SK-N-SH (cell line): ENCODE measurements around the gene HMBS. TPM values are rescaled to one million over a fixed set of nuclear protein-coding genes. Genes with fewer than 3 reads are reported as not detected.

Source experiments
- CTCF ChIA-PET: fragments of 300-600, 350-600 bp; formaldehyde crosslinking; extraction: SDS; loops from one replicate; lab custom pipeline; 2021; lab: Yijun Ruan, JAX
- POLR2A ChIA-PET: fragments of 350-600 bp; sonication (Branson Sonifier 250); formaldehyde crosslinking; extraction: SDS; loops from one replicate; lab custom pipeline; 2020; ENCODE audit warnings: antibody characterized with exemption, inconsistent platforms; lab: Yijun Ruan, JAX
- DNase-seq: peaks from one replicate; pipeline ENCODE4 v3.0.0; 2012
- H2AFZ ChIP-seq: fragments of 200-600 bp; sonication (generic); 2 replicates; pipeline ENCODE4 v1.8.1; 2016; ENCODE audit warnings: antibody characterized with exemption, mild to moderate bottlenecking, low read depth
- H3F3A ChIP-seq: fragments of 200-600 bp; sonication (generic); replicated peaks from 2 replicates; pipeline ENCODE3; 2016; ENCODE audit warnings: antibody characterized with exemption, mild to moderate bottlenecking; ENCODE audit not compliant: insufficient read depth
- H3K27ac ChIP-seq, 2 experiments: fragments of 200-500 bp in 1 of 2; fragments of 200-600 bp in 1 of 2; sonication (Bioruptor generic) in 1 of 2; sonication (generic), shearing (Covaris generic) in 1 of 2; 2 replicates each; pipeline versions ENCODE4 v1.5.1 to v1.6.1; 2014 to 2016; ENCODE audit warnings: low read depth in 2 of 2, inconsistent platforms in 1 of 2, low read length in 1 of 2, mild to moderate bottlenecking in 1 of 2, mixed read lengths in 1 of 2
- H3K27me3 ChIP-seq: fragments of 200-600 bp; sonication (generic), shearing (Covaris generic); 2 replicates; pipeline ENCODE4 v1.6.1; 2016; ENCODE audit warnings: mixed run types; ENCODE audit not compliant: insufficient read depth
- H3K36me3 ChIP-seq, 2 experiments: fragments of 200-500 bp in 1 of 2; fragments of 200-600 bp in 1 of 2; sonication (Bioruptor generic) in 1 of 2; sonication (generic) in 1 of 2; replicated peaks in 1 of 2; 2 replicates each; pipeline versions ENCODE3 to v1.5.1; 2014 to 2016; ENCODE audit warnings: low read length in 1 of 2, mild to moderate bottlenecking in 1 of 2; ENCODE audit not compliant: insufficient read depth in 2 of 2, control insufficient read depth in 1 of 2
- H3K4me1 ChIP-seq, 2 experiments: fragments of 200-500 bp in 1 of 2; fragments of 200-600 bp in 1 of 2; sonication (Bioruptor generic) in 1 of 2; sonication (generic), shearing (Covaris generic) in 1 of 2; 2 replicates each; pipeline versions ENCODE4 v1.5.1 to v1.6.1; 2014 to 2016; ENCODE audit warnings: low read depth in 1 of 2, low read length in 1 of 2, mixed run types in 1 of 2; ENCODE audit not compliant: insufficient read depth in 2 of 2, control insufficient read depth in 1 of 2
- H3K4me2 ChIP-seq: fragments of 200-600 bp; sonication (generic), shearing (Covaris generic); 2 replicates; pipeline ENCODE4 v1.6.1; 2017; ENCODE audit warnings: mixed run types
- H3K4me3 ChIP-seq, 2 experiments: fragments of 200-500 bp in 1 of 2; fragments of 200-600 bp in 1 of 2; sonication (Bioruptor generic) in 1 of 2; sonication (generic), shearing (Covaris generic) in 1 of 2; 2 replicates each; pipeline versions ENCODE4 v1.5.1 to v1.8.1; 2014 to 2016; ENCODE audit warnings: low read depth in 2 of 2, inconsistent platforms in 1 of 2, low read length in 1 of 2, mild to moderate bottlenecking in 1 of 2, mixed read lengths in 1 of 2, moderate library complexity in 1 of 2
- H3K79me2 ChIP-seq: fragments of 200-600 bp; sonication (generic); 2 replicates; pipeline ENCODE4 v1.8.1; 2017; ENCODE audit warnings: mild to moderate bottlenecking; ENCODE audit not compliant: insufficient read depth
- H3K9ac ChIP-seq: fragments of 200-600 bp; sonication (generic); 2 replicates; pipeline ENCODE4 v1.6.1; 2017; ENCODE audit warnings: mixed run types
- H3K9me2 ChIP-seq: fragments of 200-600 bp; sonication (generic); 2 replicates; pipeline ENCODE4 v1.6.1; 2017; ENCODE audit warnings: mixed run types
- H3K9me3 ChIP-seq: fragments of 200-600 bp; sonication (generic); 2 replicates; pipeline ENCODE4 v1.6.1; 2017; ENCODE audit warnings: mixed run types, mild to moderate bottlenecking, moderate library complexity
- H4K20me1 ChIP-seq: fragments of 200-600 bp; sonication (generic); 2 replicates; pipeline ENCODE4 v1.6.1; 2017; ENCODE audit warnings: mild to moderate bottlenecking, mixed run types; ENCODE audit not compliant: insufficient read depth
- CHD2 ChIP-seq: fragments of 150-350 bp; IDR thresholded peaks from 2 replicates; pipeline ENCODE4 v1.6.1; 2018; ENCODE audit warnings: low read length; ENCODE audit not compliant: partially characterized antibody
- ELF1 ChIP-seq: IDR thresholded peaks from 2 replicates; pipeline ENCODE4 v1.4.0; 2012
- EP300 ChIP-seq, 2 experiments: IDR thresholded peaks; 2 replicates each; pipeline versions ENCODE4 v1.4.0 to v1.6.1; 2012; ENCODE audit warnings: borderline replicate concordance in 1 of 2, low read depth in 1 of 2, low read length in 1 of 2
- FOXJ3 ChIP-seq: sonication (generic); formaldehyde crosslinking; IDR thresholded peaks from 2 replicates; pipeline ENCODE4 v1.5.1; 2020; ENCODE audit warnings: mild to moderate bottlenecking, missing genetic modification reagents
- FOXM1 ChIP-seq: IDR thresholded peaks from 2 replicates; pipeline ENCODE4 v1.4.0; 2012; ENCODE audit warnings: low read depth, mild to moderate bottlenecking
- GABPA ChIP-seq: IDR thresholded peaks from 2 replicates; pipeline ENCODE4 v1.4.0; 2012; ENCODE audit warnings: low read depth, mild to moderate bottlenecking
- JUND ChIP-seq: IDR thresholded peaks from 2 replicates; pipeline ENCODE4 v1.4.0; 2012
- MEF2A ChIP-seq: IDR thresholded peaks from 2 replicates; pipeline ENCODE4 v1.4.0; 2012; ENCODE audit warnings: low read depth, borderline replicate concordance
- MXI1 ChIP-seq: IDR thresholded peaks from 2 replicates; pipeline ENCODE4 v1.6.1; 2012; ENCODE audit warnings: mild to moderate bottlenecking, low read depth, low read length, improper control_type of control experiment
- NRF1 ChIP-seq: IDR thresholded peaks from 2 replicates; pipeline ENCODE4 v1.6.1; 2012; ENCODE audit warnings: low read depth, mild to moderate bottlenecking, low read length
- RAD21 ChIP-seq: IDR thresholded peaks from 2 replicates; pipeline ENCODE4 v1.6.1; 2012; ENCODE audit warnings: mild to moderate bottlenecking, low read length
- RCOR1 ChIP-seq: fragments of 150-350 bp; IDR thresholded peaks from 2 replicates; pipeline ENCODE4 v1.6.1; 2017; ENCODE audit warnings: antibody characterized with exemption, low read length
- SIN3A ChIP-seq: IDR thresholded peaks from 2 replicates; pipeline ENCODE4 v1.6.1; 2012; ENCODE audit warnings: low read depth, mild to moderate bottlenecking, low read length, moderate library complexity, borderline replicate concordance
- SMC3 ChIP-seq: IDR thresholded peaks from 2 replicates; pipeline ENCODE4 v1.6.1; 2012; ENCODE audit warnings: low read depth, low read length, improper control_type of control experiment
- TAF1 ChIP-seq: IDR thresholded peaks from 2 replicates; pipeline ENCODE4 v1.6.1; 2012; ENCODE audit warnings: low read depth, mild to moderate bottlenecking, low read length, moderate library complexity, borderline replicate concordance
- TCF12 ChIP-seq: IDR thresholded peaks from 2 replicates; pipeline ENCODE4 v1.4.0; 2012
- WGBS: methylation state at CpG from one replicate; pipeline ENCODE4 v1.1.6; 2017; ENCODE audit warnings: low lambda C conversion rate; 5-methylcytosine and 5-hydroxymethylcytosine counted together
- polyA plus RNA-seq, 3 experiments: library from polyadenylated mRNA; depleted of rRNA; stranded (reverse); fragments of >200 nt; gene quantifications; 2 replicates each; pipeline ENCODE4 v1.2.3, GENCODE V29; 2012
- TF ChIP-seq, protein P1 (sequence below): IDR thresholded peaks from 2 replicates; pipeline ENCODE4; 2012
- TF ChIP-seq, protein P2 (sequence below): fragments of 150-350 bp; IDR thresholded peaks from 2 replicates; pipeline ENCODE4 v1.6.1; 2017; ENCODE audit warnings: antibody characterized with exemption, low read length, low read depth, borderline replicate concordance

The HMBS gene
- polyA plus RNA-seq, 1 of the 3 experiments (the other 2 are of a cell fraction): 69.4 TPM

DNA sequence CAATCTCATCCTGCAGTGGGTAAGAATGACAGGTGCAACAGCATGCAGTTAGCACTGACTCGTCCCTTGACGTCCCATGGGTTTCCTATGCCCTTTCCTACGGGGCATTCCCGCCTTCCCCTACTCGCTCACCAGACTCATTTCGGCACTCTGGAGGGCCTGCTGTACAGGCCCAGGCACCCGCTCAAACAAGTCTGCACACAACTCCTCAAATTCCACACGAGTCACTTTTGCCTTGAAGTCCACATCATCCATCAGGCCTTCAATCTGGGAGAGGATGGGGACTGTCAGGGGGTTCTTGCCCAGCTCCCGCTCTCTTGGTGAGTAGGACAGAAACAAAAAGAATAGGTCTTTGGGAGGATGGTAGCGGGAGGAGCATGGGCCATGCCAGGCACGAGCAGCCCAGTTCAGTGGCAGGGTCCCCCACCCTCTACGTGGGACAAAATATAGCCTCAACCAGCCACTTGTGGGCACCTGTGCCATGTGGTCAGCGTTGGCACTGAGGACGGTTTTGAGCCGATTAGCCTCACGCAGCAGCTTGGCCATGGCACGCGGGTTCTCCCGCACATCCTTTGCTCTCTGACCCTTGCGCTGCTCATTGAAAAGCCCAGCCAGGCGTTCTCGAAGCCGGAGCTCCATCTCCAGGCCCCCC lies 32.4 kb upstream of the HMBS start:
- Histone ChIP-seq H3K79me2 (peaks cover 27% of the 10 kb centered on the region), H3K27ac (no peak overlapping the region), H3K4me1 (peaks cover 8 to 14% of the 10 kb centered on the region in 2 experiments; a peak in 1 of 4 replicates), H2AFZ (no peak overlapping the region), H3K9me2 (no peaks in the 10 kb centered on the region)
- WGBS: 97% methylated on average over 20 of the region's 23 CpGs
- POLR2A ChIA-PET: interaction anchor here (1.2 kb wide), 1 partner anchor 10 kb away, joined by 4 read pairs; no protein-coding TSS in a partner anchor
- no peak for TF ChIP-seq GABPA
- no peak for TF ChIP-seq RCOR1
- no peak for TF ChIP-seq SIN3A
- TF ChIP-seq TCF12: no peak
- no peak for TF ChIP-seq MEF2A
- no peak for TF ChIP-seq FOXJ3 (CRISPR knock-in tag)
- TF ChIP-seq SMC3: no peak
- TF ChIP-seq JUND: no peak
- no peak for TF ChIP-seq EP300 (IDR thresholded peaks at IDR 0.05; ENCODE audit: borderline replicate concordance in 1 of 2, low read depth in 1 of 2, low read length in 1 of 2)
- TF ChIP-seq, all 33 proteins: peak for 0
- no peak overlapping the region for H3K4me3 ChIP-seq
- H3K9me3 ChIP-seq: no peaks in the 10 kb centered on the region
- H3K9ac ChIP-seq: no peak overlapping the region
- H4K20me1 ChIP-seq: no peaks in the 10 kb centered on the region
- no peak for DNase-seq
- H3K36me3 ChIP-seq: peaks cover 39 to 75% of the 10 kb centered on the region in 2 experiments
- no peak overlapping the region for H3K4me2 ChIP-seq
- H3F3A ChIP-seq: no peaks in the 10 kb centered on the region
- CTCF ChIA-PET: interaction anchor here (1.4 kb wide), 1 partner anchor 22 kb away, joined by 5 read pairs; no protein-coding TSS in a partner anchor
- no peaks in the 10 kb centered on the region for H3K27me3 ChIP-seq

DNA sequence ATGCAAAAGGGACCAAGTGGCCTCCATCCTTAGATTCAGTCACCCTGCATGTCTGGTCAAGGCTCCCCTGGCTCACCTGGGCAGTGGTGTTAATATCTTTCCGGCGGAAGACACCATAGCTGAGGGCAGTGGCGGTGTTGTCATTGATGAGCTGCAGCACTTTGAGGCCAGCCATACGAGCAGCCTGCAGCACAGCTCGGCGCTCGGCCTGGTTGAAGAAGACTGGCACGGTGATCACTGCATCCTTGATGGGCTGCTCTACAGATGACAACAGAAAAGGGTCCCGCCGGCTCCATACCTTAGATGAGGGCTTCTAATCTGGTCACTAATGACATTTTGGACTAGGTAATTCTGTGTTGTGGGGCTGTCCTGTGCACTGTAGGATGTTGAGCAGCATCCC lies 30.3 kb upstream of the HMBS start:
- no peak overlapping the region for H3K4me3 ChIP-seq
- CTCF ChIA-PET: interaction anchor here (0.5 to 2.1 kb wide), 3 partner anchors 9 to 286 kb away, joined by 3 to 8 read pairs (median 4); no protein-coding TSS in a partner anchor
- 100% methylated on average over 2 of the region's 10 CpGs for WGBS
- peaks cover 37 to 53% of the 10 kb centered on the region in 2 experiments for H3K36me3 ChIP-seq
- POLR2A ChIA-PET: interaction anchor here (0.6 to 3.8 kb wide), 3 partner anchors 8 to 31 kb away, joined by 3 to 21 read pairs (median 12); partner anchors contain the start of genes HMBS and VPS11
- no peak overlapping the region for H2AFZ ChIP-seq
- no peak for TF ChIP-seq NRF1
- no peak for TF ChIP-seq JUND
- no peak for TF ChIP-seq FOXM1
- no peak for TF ChIP-seq GABPA
- no peak for TF ChIP-seq ELF1
- no peak for TF ChIP-seq TAF1
- TF ChIP-seq, protein P1, sequence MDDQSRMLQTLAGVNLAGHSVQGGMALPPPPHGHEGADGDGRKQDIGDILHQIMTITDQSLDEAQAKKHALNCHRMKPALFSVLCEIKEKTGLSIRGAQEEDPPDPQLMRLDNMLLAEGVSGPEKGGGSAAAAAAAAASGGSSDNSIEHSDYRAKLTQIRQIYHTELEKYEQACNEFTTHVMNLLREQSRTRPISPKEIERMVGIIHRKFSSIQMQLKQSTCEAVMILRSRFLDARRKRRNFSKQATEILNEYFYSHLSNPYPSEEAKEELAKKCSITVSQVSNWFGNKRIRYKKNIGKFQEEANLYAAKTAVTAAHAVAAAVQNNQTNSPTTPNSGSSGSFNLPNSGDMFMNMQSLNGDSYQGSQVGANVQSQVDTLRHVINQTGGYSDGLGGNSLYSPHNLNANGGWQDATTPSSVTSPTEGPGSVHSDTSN: no peak
- TF ChIP-seq, protein P2, sequence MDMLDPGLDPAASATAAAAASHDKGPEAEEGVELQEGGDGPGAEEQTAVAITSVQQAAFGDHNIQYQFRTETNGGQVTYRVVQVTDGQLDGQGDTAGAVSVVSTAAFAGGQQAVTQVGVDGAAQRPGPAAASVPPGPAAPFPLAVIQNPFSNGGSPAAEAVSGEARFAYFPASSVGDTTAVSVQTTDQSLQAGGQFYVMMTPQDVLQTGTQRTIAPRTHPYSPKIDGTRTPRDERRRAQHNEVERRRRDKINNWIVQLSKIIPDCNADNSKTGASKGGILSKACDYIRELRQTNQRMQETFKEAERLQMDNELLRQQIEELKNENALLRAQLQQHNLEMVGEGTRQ: no peak
- no peak for TF ChIP-seq RAD21
- no peak for TF ChIP-seq CHD2
- no peak for TF ChIP-seq MXI1
- no peak for DNase-seq
- peaks cover 33% of the 10 kb centered on the region for H3K79me2 ChIP-seq
- no peak overlapping the region for H3K27ac ChIP-seq
- no peaks in the 10 kb centered on the region for H3K9me2 ChIP-seq
- no peak overlapping the region for H3K4me2 ChIP-seq
- H3K9ac ChIP-seq: no peak overlapping the region
- H3F3A ChIP-seq: peaks cover 8% of the 10 kb centered on the region
- no peaks in the 10 kb centered on the region for H3K27me3 ChIP-seq
- no peaks in the 10 kb centered on the region for H4K20me1 ChIP-seq
- H3K4me1 ChIP-seq: peaks cover 12 to 21% of the 10 kb centered on the region in 2 experiments; a peak in 2 of 4 replicates
- no peaks in the 10 kb centered on the region for H3K9me3 ChIP-seq
